H1 (cell line): ENCODE measurements around the gene DYNLRB1. TPM values are rescaled to one million over a fixed set of nuclear protein-coding genes. Genes with fewer than 3 reads are reported as not detected.

Experiments
- CTCF ChIA-PET: fragments of 300-600 bp; sonication (Branson Sonifier 250); formaldehyde crosslinking; loops from one replicate; lab custom pipeline; 2021; ENCODE audit not compliant: partially characterized antibody; lab: Charles Lee
- POLR2A ChIA-PET: fragments of 300-600 bp; sonication (Branson Sonifier 250); formaldehyde crosslinking; loops from one replicate; lab custom pipeline; 2021; ENCODE audit warnings: inconsistent platforms; ENCODE audit not compliant: partially characterized antibody; lab: Charles Lee
- DNase-seq, 2 experiments: peaks; one replicate each; pipeline versions ENCODE4 v3.0.0 to v3.0.0-alpha.2; 2010 to 2022; ENCODE audit warnings: low spot score in 2 of 2, low read depth in 1 of 2, mixed read lengths in 1 of 2
- FAIRE-seq: peaks from 2 replicates; lab custom pipeline; 2011; peaks lifted over from hg19 to GRCh38; lab: Jason Lieb, UNC
- H2AFZ ChIP-seq: 2 replicates; pipeline ENCODE4 v1.8.1; 2012; ENCODE audit warnings: low read length, inconsistent platforms
- H2AK5ac ChIP-seq: 2 replicates; pipeline ENCODE4 v1.6.1; 2013; ENCODE audit warnings: low read depth, low read length
- H2BK120ac ChIP-seq: replicated peaks from 2 replicates; pipeline ENCODE3; 2013; ENCODE audit warnings: low read depth, low read length, inconsistent platforms
- H2BK12ac ChIP-seq: 2 replicates; pipeline ENCODE4 v1.6.1; 2013; ENCODE audit warnings: low read depth, low read length
- H2BK15ac ChIP-seq: 2 replicates; pipeline ENCODE4 v1.6.1; 2013; ENCODE audit warnings: low read length
- H2BK20ac ChIP-seq: 2 replicates; pipeline ENCODE4 v1.6.1; 2013; ENCODE audit warnings: low read length
- H2BK5ac ChIP-seq: 2 replicates; pipeline ENCODE4 v1.6.1; 2013; ENCODE audit warnings: low read depth, low read length
- H3K14ac ChIP-seq: 2 replicates; pipeline ENCODE4 v1.6.1; 2013; ENCODE audit warnings: inconsistent platforms; ENCODE audit not compliant: insufficient read length
- H3K18ac ChIP-seq: 2 replicates; pipeline ENCODE4 v1.6.1; 2013; ENCODE audit warnings: low read length; ENCODE audit errors: extremely low read depth
- H3K23ac ChIP-seq: 2 replicates; pipeline ENCODE4 v1.6.1; 2013; ENCODE audit warnings: inconsistent platforms; ENCODE audit not compliant: insufficient read length
- H3K23me2 ChIP-seq: 2 replicates; pipeline ENCODE4 v1.6.1; 2013; ENCODE audit warnings: low read depth, low read length
- H3K27ac ChIP-seq: 2 replicates; pipeline ENCODE4 v1.6.1; 2011; ENCODE audit warnings: low read depth, low read length, inconsistent platforms
- H3K27me3 ChIP-seq, 4 experiments: replicated peaks in 1 of 4; 1 replicate in 1 of 4; 2 replicates in 3 of 4; pipeline versions ENCODE4 v1.6.1 to v1.8.1; 2011 to 2013; ENCODE audit warnings: low read length in 3 of 4, mild to moderate bottlenecking in 3 of 4, inconsistent platforms in 2 of 4, mixed read lengths in 2 of 4, moderate library complexity in 1 of 4; ENCODE audit not compliant: control insufficient read depth in 3 of 4, insufficient read depth in 3 of 4; ENCODE audit errors: extremely low read depth in 1 of 4
- H3K36me3 ChIP-seq, 4 experiments: 2 replicates each; pipeline versions ENCODE4 v1.6.1 to v1.8.1; 2011 to 2013; ENCODE audit warnings: mild to moderate bottlenecking in 4 of 4, low read length in 3 of 4, moderate library complexity in 2 of 4, control low read depth in 1 of 4, inconsistent platforms in 1 of 4; ENCODE audit not compliant: insufficient read depth in 4 of 4, control insufficient read depth in 2 of 4
- H3K4ac ChIP-seq: replicated peaks from 2 replicates; pipeline ENCODE3; 2013; ENCODE audit warnings: low read length, low read depth, mixed read lengths, inconsistent platforms; ENCODE audit not compliant: insufficient read length
- H3K4me1 ChIP-seq, 4 experiments: replicated peaks in 1 of 4; 1 replicate in 1 of 4; 2 replicates in 3 of 4; pipeline versions ENCODE4 v1.6.1 to v1.8.1; 2011 to 2013; ENCODE audit warnings: low read length in 3 of 4, inconsistent platforms in 2 of 4, mixed read lengths in 1 of 4; ENCODE audit not compliant: insufficient read depth in 4 of 4, control insufficient read depth in 3 of 4
- H3K4me2 ChIP-seq, 2 experiments: 2 replicates each; pipeline versions ENCODE4 v1.6.1 to v1.8.1; 2011 to 2013; ENCODE audit warnings: low read depth in 2 of 2, low read length in 2 of 2, control low read depth in 1 of 2, inconsistent platforms in 1 of 2, mild to moderate bottlenecking in 1 of 2; ENCODE audit not compliant: insufficient read depth in 1 of 2
- H3K4me3 ChIP-seq, 4 experiments: fragments of 200-600, 300-600 bp in 1 of 4; sonication (generic), shearing (Covaris generic), sonication (Bioruptor Twin) in 1 of 4; 2 replicates each; pipeline versions ENCODE4 v1.5.1 to v1.8.1; 2011 to 2016; ENCODE audit warnings: low read length in 4 of 4, low read depth in 3 of 4, control low read depth in 2 of 4, inconsistent platforms in 2 of 4, mild to moderate bottlenecking in 2 of 4, mixed read lengths in 1 of 4, moderate library complexity in 1 of 4; ENCODE audit not compliant: insufficient read depth in 2 of 4; ENCODE audit errors: extremely low read depth in 1 of 4
- H3K56ac ChIP-seq: replicated peaks from 2 replicates; pipeline ENCODE3; 2013; ENCODE audit warnings: low read depth, mild to moderate bottlenecking, mixed read lengths, low read length, inconsistent platforms; ENCODE audit not compliant: insufficient read length
- H3K79me1 ChIP-seq: 2 replicates; pipeline ENCODE4 v1.6.1; 2013; ENCODE audit warnings: low read depth, low read length, control low read depth
- H3K79me2 ChIP-seq, 2 experiments: 2 replicates each; pipeline versions ENCODE4 v1.6.1 to v1.8.1; 2012 to 2013; ENCODE audit warnings: low read length in 2 of 2, mild to moderate bottlenecking in 2 of 2, inconsistent platforms in 1 of 2; ENCODE audit not compliant: insufficient read depth in 2 of 2, control insufficient read depth in 1 of 2
- H3K9ac ChIP-seq, 4 experiments: replicated peaks in 1 of 4; 1 replicate in 1 of 4; 2 replicates in 3 of 4; pipeline versions ENCODE4 v1.6.1 to v1.8.1; 2011 to 2013; ENCODE audit warnings: low read depth in 3 of 4, low read length in 3 of 4, control low read depth in 2 of 4, mild to moderate bottlenecking in 2 of 4, moderate library complexity in 2 of 4, inconsistent platforms in 1 of 4; ENCODE audit errors: extremely low read depth in 1 of 4
- H3K9me3 ChIP-seq, 2 experiments: 2 replicates each; pipeline versions ENCODE4 v1.6.1 to v1.8.1; 2012 to 2013; ENCODE audit warnings: mild to moderate bottlenecking in 2 of 2, moderate library complexity in 2 of 2, control low read depth in 1 of 2, inconsistent platforms in 1 of 2, low read depth in 1 of 2, low read length in 1 of 2, mixed read lengths in 1 of 2; ENCODE audit not compliant: insufficient read depth in 2 of 2
- H4K20me1 ChIP-seq, 2 experiments: replicated peaks in 1 of 2; 2 replicates each; pipeline versions ENCODE3 to v1.8.1; 2011 to 2013; ENCODE audit warnings: inconsistent platforms in 2 of 2, low read length in 2 of 2, mild to moderate bottlenecking in 1 of 2; ENCODE audit not compliant: insufficient read depth in 2 of 2, control insufficient read depth in 1 of 2
- H4K5ac ChIP-seq: 2 replicates; pipeline ENCODE4 v1.6.1; 2013; ENCODE audit warnings: low read length, low read depth, mixed read lengths, inconsistent platforms; ENCODE audit not compliant: insufficient read length
- H4K8ac ChIP-seq: 2 replicates; pipeline ENCODE4 v1.8.0; 2013; ENCODE audit warnings: mild to moderate bottlenecking, moderate library complexity, low read length, inconsistent platforms; ENCODE audit not compliant: insufficient read depth; ENCODE audit errors: extremely low read depth
- H4K91ac ChIP-seq: replicated peaks from 2 replicates; pipeline ENCODE3; 2013; ENCODE audit warnings: low read length, mixed read lengths, inconsistent platforms; ENCODE audit not compliant: insufficient read length
- BCL11A ChIP-seq, 2 experiments: IDR thresholded peaks; one replicate each; pipeline ENCODE4 v1.6.1; 2011; ENCODE audit warnings: low read depth in 2 of 2, low read length in 2 of 2, mild to moderate bottlenecking in 2 of 2
- BRCA1 ChIP-seq: IDR thresholded peaks from 2 replicates; pipeline ENCODE4 v1.6.1; 2012; ENCODE audit warnings: low read depth, low read length, improper control_type of control experiment
- CBX5 ChIP-seq: fragments of 300-800, 300-1000 bp; sonication (generic); IDR thresholded peaks from 2 replicates; pipeline ENCODE4 v1.7.1; 2016; ENCODE audit warnings: antibody characterized with exemption, low read length, low read depth
- CEBPB ChIP-seq: IDR thresholded peaks from 2 replicates; pipeline ENCODE4 v1.6.1; 2012; ENCODE audit warnings: low read depth, low read length
- GTF2F1 ChIP-seq: IDR thresholded peaks from 2 replicates; pipeline ENCODE4 v1.6.1; 2012; ENCODE audit warnings: low read depth, low read length, improper control_type of control experiment, borderline replicate concordance
- HDAC6 ChIP-seq: IDR thresholded peaks from one replicate; pipeline ENCODE4 v1.7.1; 2012; ENCODE audit warnings: low read depth, mild to moderate bottlenecking, inconsistent platforms, low read length, moderate library complexity
- JUND ChIP-seq: IDR thresholded peaks from 2 replicates; pipeline ENCODE4 v1.6.1; 2011; ENCODE audit warnings: mild to moderate bottlenecking, improper control_type of control experiment, low read length
- KDM5A ChIP-seq: fragments of 200-600 bp; IDR thresholded peaks from 2 replicates; pipeline ENCODE4 v1.7.1; 2012; ENCODE audit warnings: mild to moderate bottlenecking, low read length, inconsistent platforms, mixed read lengths
- POU5F1 ChIP-seq: IDR thresholded peaks from 2 replicates; pipeline ENCODE4 v1.6.1; 2011; ENCODE audit warnings: low read depth, mild to moderate bottlenecking, low read length, moderate library complexity
- SIN3A ChIP-seq, 2 experiments: IDR thresholded peaks in 1 of 2; conservative IDR thresholded peaks in 1 of 2; 2 replicates each; pipeline ENCODE4 v1.6.1; 2011 to 2012; ENCODE audit warnings: low read length in 2 of 2, improper control_type of control experiment in 1 of 2, low read depth in 1 of 2, mild to moderate bottlenecking in 1 of 2
- SP1 ChIP-seq: IDR thresholded peaks from 2 replicates; pipeline ENCODE4 v1.6.1; 2011; ENCODE audit warnings: low read depth, low read length
- SP2 ChIP-seq: IDR thresholded peaks from 2 replicates; pipeline ENCODE4 v1.6.1; 2012; ENCODE audit warnings: mild to moderate bottlenecking, low read length, inconsistent platforms
- SRF ChIP-seq: IDR thresholded peaks from 2 replicates; pipeline ENCODE4 v1.6.1; 2011; ENCODE audit warnings: mild to moderate bottlenecking, low read depth, low read length, moderate library complexity
- TEAD4 ChIP-seq: IDR thresholded peaks from 2 replicates; pipeline ENCODE4 v1.6.1; 2012; ENCODE audit warnings: low read depth, low read length, inconsistent platforms, mixed read lengths
- WGBS, 2 experiments: shearing (Covaris generic) in 1 of 2; methylation state at CpG; one replicate each; pipeline versions ENCODE4 v1.1.6 to v1.1.7; 2013 to 2015; ENCODE audit warnings: low lambda C conversion rate in 2 of 2, mixed read lengths in 2 of 2, inconsistent platforms in 1 of 2, low coverage in 1 of 2, missing lambda C conversion rate in 1 of 2; ENCODE audit not compliant: insufficient replicate concordance in 2 of 2, insufficient coverage in 1 of 2, insufficient read length in 1 of 2; ENCODE audit errors: extremely low coverage in 1 of 2, missing lambda C conversion rate in 1 of 2; 5-methylcytosine and 5-hydroxymethylcytosine counted together
- polyA plus RNA-seq, 7 experiments: library from polyadenylated mRNA; depleted of rRNA in 3 of 7; stranded (reverse) in 5 of 7; unstranded in 2 of 7; fragments of >200 nt in 5 of 7; fragments of 200-250 nt in 2 of 7; gene quantifications; 1 replicate in 5 of 7; 2 replicates in 1 of 7; 4 replicates in 1 of 7; pipeline versions ENCODE4 v1.2.1 to v1.2.3, GENCODE V29; 2011 to 2013; ENCODE audit warnings: missing spikeins in 2 of 7, mixed read lengths in 2 of 7
- total RNA-seq: library from RNA; stranded (reverse); fragmentation: NEBNext Ultra II Directional; extraction: Animal tissue kit (Norgen Biotek cat#: 25700); gene quantifications from 2 replicates; pipeline ENCODE4 v1.2.1, GENCODE V29; 2021
- TF ChIP-seq, protein P1 (sequence below): IDR thresholded peaks from 2 replicates; pipeline ENCODE4 v1.6.1; 2011; ENCODE audit warnings: low read length, improper control_type of control experiment

The DYNLRB1 gene
- total and polyA plus RNA-seq, 2 of the 8 experiments (the other 6 are each of a cell fraction or from before 2014, with no cell fraction given): 109 to 214 TPM

DNA sequence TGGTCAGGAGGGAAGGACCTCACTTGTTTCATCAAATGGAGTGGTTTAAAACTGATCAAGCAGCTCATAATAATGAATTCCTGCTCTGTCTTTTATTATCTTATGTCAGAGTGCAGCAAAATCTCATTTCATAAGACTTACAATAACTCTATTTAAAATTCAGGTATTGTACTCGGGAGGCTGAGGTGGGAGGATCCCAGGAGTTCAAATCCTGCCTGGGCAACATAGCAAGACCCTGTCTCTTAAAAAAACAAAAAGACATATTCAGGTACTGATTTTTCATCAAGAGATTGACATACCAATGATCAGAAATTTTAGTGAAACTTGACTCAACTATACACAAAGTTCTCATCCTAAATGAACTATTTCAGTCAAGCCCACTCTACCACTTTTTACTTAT, 5.6 kb upstream of the DYNLRB1 start:
- H2BK12ac ChIP-seq: no peak overlapping the region
- no peak for TF ChIP-seq POU5F1
- no peak for TF ChIP-seq CEBPB
- no peak for TF ChIP-seq SIN3A (conservative IDR thresholded peaks at IDR 0.05 in 1 of 2, IDR thresholded peaks at IDR 0.05 in 1 of 2; ENCODE audit: low read depth in 1 of 2, low read length in 2 of 2)
- TF ChIP-seq SRF: no peak
- TF ChIP-seq JUND: no peak
- no peak for TF ChIP-seq KDM5A
- no peak for TF ChIP-seq TEAD4
- TF ChIP-seq BCL11A (IDR thresholded peaks at IDR 0.05; ENCODE audit: low read depth in 2 of 2, low read length in 2 of 2): no peak
- TF ChIP-seq SP1: no peak
- TF ChIP-seq SP2: no peak
- no peak for TF ChIP-seq CBX5
- no peak for TF ChIP-seq BRCA1
- TF ChIP-seq, protein P1, sequence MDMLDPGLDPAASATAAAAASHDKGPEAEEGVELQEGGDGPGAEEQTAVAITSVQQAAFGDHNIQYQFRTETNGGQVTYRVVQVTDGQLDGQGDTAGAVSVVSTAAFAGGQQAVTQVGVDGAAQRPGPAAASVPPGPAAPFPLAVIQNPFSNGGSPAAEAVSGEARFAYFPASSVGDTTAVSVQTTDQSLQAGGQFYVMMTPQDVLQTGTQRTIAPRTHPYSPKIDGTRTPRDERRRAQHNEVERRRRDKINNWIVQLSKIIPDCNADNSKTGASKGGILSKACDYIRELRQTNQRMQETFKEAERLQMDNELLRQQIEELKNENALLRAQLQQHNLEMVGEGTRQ: no peak
- TF ChIP-seq GTF2F1: no peak
- TF ChIP-seq HDAC6: no peak

More for the DNA sequence above, 5.6 kb upstream of the DYNLRB1 start:
- Histone ChIP-seq H2BK15ac (no peak overlapping the region), H3K79me1 (no peaks in the 10 kb centered on the region), H3K4me2 (no peak overlapping the region), H3K9ac (no peak overlapping the region), H3K9me3 (no peaks in the 10 kb centered on the region), H3K36me3 (peaks cover 3 to 17% (median 9%) of the 10 kb centered on the region in 4 experiments; a peak in 3 of 8 replicates), H3K23ac (no peak overlapping the region), H4K20me1 (peaks cover 0 to 6% of the 10 kb centered on the region in 2 experiments), H3K4ac (no peak overlapping the region), H4K8ac (no peak overlapping the region), H3K56ac (no peak overlapping the region), H4K5ac (no peak overlapping the region), H3K4me1 (peaks cover 0 to 3% (median 3%) of the 10 kb centered on the region in 4 experiments; a peak in 3 of 7 replicates), H2AFZ (no peak overlapping the region), H2AK5ac (no peak overlapping the region), H3K4me3 (no peak overlapping the region), H2BK20ac (no peak overlapping the region), H3K14ac (no peak overlapping the region), H4K91ac (no peak overlapping the region), H2BK120ac (no peak overlapping the region), H3K79me2 (no peaks in the 10 kb centered on the region), H3K27me3 (no peaks in the 10 kb centered on the region), H2BK5ac (no peak overlapping the region), H3K27ac (no peak overlapping the region), H3K23me2 (peaks cover 4% of the 10 kb centered on the region), H3K18ac (no peak overlapping the region)
- no peak for DNase-seq
- no peak for FAIRE-seq
- WGBS, 2 experiments: 95% methylated on average over 1 of the region's 1 CpG; no CpG with 5 or more reads in 1 of the 2 experiments
- ChIA-PET POLR2A (no interaction called here), CTCF (no interaction called here)
